ENCODE measurements around the gene SLC2A4. TPM values are rescaled to one million over a fixed set of nuclear protein-coding genes. Genes with fewer than 3 reads are reported as not detected.
A peak's percentile ranks its signal among the peaks of the same experiment; 100 is the strongest.
"Not testable (repeated sequence)": the region's sequence is repeated elsewhere in the genome, so short reads cannot be mapped to it uniquely, and the experiment has no call there.

The SLC2A4 gene
- 2.2 TPM for polyA plus RNA-seq (ENCODE audit: insufficient read length)
- long read RNA-seq, donor 1, partial matches to known transcripts, result 0 of 2 reads
- long read RNA-seq, donor 1, other reads (novel, unspliced or antisense), result 0 of 2 reads
- long read RNA-seq, donor 2, result 0 reads
- long read RNA-seq, donor 3, result 0 reads
- long read RNA-seq, donor 4, result 0 reads
- long read RNA-seq, donor 5, result 0 reads
- long read RNA-seq, donor 6, partial matches to known transcripts, result 0 of 3 reads
- long read RNA-seq, donor 6, other reads (novel, unspliced or antisense), result 0 of 3 reads
- long read RNA-seq, donor 7, partial matches to known transcripts, result 0 of 2 reads
- long read RNA-seq, donor 7, other reads (novel, unspliced or antisense), result 0 of 2 reads
- long read RNA-seq, donor 8, result 0 reads

DNA sequence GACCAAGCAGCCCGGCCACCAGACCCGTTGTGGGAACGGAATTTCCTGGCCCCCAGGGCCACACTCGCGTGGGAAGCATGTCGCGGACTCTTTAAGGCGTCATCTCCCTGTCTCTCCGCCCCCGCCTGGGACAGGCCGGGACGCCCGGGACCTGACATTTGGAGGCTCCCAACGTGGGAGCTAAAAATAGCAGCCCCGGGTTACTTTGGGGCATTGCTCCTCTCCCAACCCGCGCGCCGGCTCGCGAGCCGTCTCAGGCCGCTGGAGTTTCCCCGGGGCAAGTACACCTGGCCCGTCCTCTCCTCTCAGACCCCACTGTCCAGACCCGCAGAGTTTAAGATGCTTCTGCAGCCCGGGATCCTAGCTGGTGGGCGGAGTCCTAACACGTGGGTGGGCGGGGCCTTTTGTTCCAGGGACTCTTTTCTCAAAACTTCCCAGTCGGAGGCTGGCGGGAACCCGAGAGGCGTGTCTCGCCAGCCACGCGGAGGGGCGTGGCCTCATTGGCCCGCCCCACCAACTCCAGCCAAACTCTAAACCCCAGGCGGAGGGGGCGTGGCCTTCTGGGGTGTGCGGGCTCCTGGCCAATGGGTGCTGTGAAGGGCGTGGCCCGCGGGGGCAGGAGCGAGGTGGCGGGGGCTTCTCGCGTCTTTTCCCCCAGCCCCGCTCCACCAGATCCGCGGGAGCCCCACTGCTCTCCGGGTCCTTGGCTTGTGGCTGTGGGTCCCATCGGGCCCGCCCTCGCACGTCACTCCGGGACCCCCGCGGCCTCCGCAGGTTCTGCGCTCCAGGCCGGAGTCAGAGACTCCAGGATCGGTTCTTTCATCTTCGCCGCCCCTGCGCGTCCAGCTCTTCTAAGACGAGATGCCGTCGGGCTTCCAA lies at the start of gene SLC2A4:
Gene SLC2A4 (plus strand): TSS at position 645 of the 879 bp plus-strand sequence. CDS start 217 bp downstream, at position 862.
- DNase-seq, result peak; percentile 97

DNA sequence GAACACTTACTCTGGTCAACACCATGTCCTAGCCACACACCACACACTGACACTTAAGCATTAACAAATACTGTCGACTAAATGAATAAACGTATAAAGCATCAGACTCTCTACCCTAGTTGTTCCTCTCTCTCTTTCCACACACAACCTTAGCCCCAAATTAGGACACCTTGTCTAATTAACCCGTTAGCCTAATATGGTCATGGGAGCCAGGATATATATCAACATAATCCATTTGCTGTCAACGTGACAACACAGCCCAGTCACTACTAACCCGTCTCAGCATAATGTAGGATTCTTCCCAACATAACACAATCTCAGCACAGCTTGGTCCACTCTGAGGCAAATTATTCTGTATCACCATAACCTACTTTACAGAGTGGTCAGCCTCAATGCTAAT lies 49.4 kb upstream of the SLC2A4 start:
- DNase-seq, result no peak

- DNase-seq, result no peak
These were observed 47.8 kb upstream of the SLC2A4 start for GRCh38 chr17:7233701-7234082.

DNA sequence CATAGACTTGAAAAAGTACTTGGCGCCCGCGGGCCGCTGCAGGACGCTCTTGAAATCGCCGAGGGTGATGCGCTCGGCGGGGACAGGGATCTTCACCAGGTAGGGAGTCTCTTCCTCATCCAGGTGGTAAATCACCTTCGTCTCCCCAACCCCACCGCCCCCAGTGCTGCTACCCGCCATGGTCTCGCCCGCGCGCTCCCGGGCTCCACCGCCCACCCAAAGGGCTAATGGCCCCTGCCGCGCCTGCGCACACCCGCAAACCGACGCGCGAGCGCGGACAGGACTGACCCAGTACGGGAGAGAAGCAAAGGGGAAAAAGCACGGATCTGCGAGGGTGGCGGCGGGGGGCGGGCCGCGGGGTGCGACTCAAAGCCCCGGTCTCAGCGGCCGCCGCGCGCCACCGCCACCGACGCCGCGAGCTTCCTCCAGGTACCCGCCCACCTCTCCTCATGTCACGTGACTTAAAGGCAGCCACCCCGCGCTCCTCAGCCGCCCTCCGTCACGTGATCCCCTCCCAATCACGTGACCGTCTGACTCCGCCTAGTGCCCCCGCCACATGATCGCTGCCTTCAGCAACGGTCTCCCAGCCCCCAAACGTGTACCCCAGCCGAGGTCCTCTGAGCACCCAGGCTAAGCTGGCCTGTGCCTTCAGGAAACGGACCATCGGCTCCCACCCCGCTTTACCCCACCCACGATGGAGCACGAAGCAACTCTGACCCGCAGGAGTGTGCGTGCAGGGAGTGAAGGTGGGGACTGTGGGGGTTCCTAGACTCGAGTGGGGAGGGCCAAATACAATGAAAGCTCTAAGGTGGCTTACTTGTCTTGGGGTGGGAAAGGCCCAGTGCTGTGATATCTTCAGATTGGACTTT lies 47.2 kb upstream of the SLC2A4 start, which contains the start of gene DVL2:
Gene DVL2 (minus strand): TSS at position 435 of the 869 bp plus-strand sequence. CDS start 255 bp downstream, at position 180.
- peak; percentile 94 for DNase-seq

DNA sequence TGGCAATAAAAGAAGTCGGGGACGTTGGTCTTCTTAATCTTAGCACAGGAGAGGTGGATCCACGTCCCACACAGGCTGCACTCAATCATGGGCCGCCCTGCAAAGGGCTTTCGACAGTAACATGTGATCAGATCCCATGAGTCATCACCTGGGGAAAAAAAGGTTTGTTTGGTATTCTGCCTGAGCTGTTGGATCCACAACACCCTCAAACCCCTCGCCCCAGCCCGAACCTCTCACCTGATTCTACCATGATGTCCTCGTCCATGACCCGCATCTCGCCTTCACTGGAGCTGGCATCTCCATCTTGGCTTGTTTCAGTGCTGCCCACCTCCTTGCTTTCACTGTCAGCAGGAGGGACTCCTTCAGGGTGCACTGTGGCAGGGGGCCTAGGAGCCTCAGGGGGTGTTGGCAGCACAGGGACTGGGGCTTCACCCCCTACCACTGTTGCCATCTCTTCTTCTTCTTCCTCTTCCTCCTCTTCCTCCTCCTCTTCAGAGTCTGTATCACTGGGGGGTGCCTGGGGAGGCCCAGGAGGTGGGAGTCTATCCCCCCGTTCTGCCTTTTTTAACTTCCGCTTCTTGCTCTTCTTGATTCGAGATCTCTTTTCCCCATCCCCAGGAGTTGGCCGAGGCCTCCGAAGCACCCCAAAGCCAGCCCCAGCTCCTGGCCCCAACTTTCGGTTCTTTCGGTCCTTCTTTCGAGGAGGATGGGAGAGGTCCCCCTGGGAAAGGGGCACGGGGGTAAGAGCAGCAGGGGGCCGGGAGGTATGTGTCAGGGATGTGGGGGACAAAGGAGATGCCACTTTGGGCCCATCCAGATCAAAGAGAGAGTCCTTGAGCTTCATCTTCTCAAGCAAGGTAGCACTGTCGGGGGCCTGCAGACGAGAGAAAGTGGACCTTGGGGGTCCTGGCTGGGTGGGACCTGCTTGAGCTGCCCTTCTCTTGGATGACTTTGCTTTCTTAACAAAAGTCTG lies 45.5 kb upstream of the SLC2A4 start:
- no peak for DNase-seq

- no peak for DNase-seq
These were observed 44.7 kb upstream of the SLC2A4 start for GRCh38 chr17:7236808-7237207.

- no peak for DNase-seq
These were observed 44.2 kb upstream of the SLC2A4 start for GRCh38 chr17:7237266-7237760.

GRCh38 chr17:7237761-7238419 lies 43.6 kb upstream of the SLC2A4 start:
- DNase-seq, result no peak

DNA sequence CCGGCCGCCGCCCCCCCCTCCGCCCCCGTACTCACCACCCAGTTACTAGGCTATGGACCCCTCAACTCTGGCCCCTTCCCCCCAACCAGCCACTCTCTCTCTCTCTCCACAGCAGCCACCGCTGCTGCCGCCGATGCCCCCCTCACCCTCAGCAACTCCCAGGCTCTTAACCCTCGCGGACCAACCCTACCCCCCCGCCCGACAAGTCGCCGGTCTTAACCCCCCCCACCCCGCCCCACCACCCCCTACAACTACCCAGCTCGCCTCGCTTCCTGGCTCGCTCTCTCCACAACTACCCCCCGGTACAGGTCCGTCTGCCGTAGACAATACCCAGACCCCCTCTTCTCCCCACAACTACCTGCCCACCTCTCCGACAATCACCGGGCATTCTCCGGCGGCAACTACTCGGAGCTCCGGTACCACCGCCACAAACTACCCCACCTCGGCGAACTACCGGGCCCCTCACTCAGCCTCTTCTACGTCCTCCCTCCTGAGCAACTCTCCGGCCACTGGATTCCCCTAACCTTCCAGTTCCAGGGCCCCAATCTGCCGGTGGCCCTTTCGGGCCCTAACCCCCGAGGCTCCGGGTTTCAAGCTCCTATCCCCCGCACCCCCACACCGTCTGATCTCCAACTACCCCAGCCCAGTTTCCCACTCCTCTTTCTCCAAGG lies 43.0 kb upstream of the SLC2A4 start:
- DNase-seq, result no peak

- DNase-seq, result peak; percentile 99
These were observed 42.2 kb upstream of the SLC2A4 start, which contains the start of gene PHF23 for GRCh38 chr17:7239091-7240027. Gene PHF23, minus strand, starts transcription at chr17:7239457. Its CDS starts 178 bp downstream, at chr17:7239279.

DNA sequence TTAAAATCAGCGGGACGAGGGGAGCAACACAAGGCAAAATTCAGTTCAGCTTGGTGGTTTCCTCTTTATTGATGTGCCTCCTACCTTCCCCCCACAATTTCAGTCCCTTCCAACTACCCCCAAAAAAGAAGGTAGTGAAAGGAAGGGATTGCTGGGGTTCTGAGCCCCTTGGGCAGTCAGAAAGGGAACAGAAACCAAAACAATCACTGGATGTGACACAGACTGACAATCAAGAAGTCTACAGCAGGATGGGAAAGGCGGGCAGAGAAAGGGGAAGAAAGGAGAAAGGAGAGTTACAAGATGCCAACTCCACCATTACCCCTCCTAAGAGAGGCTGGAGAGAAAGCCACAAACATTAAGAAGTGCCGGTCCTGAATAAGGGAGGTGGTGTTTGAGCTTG lies 41.1 kb upstream of the SLC2A4 start:
- DNase-seq, result no peak

GRCh38 chr17:7241090-7241733 lies 40.3 kb upstream of the SLC2A4 start:
- no peak for DNase-seq

DNA sequence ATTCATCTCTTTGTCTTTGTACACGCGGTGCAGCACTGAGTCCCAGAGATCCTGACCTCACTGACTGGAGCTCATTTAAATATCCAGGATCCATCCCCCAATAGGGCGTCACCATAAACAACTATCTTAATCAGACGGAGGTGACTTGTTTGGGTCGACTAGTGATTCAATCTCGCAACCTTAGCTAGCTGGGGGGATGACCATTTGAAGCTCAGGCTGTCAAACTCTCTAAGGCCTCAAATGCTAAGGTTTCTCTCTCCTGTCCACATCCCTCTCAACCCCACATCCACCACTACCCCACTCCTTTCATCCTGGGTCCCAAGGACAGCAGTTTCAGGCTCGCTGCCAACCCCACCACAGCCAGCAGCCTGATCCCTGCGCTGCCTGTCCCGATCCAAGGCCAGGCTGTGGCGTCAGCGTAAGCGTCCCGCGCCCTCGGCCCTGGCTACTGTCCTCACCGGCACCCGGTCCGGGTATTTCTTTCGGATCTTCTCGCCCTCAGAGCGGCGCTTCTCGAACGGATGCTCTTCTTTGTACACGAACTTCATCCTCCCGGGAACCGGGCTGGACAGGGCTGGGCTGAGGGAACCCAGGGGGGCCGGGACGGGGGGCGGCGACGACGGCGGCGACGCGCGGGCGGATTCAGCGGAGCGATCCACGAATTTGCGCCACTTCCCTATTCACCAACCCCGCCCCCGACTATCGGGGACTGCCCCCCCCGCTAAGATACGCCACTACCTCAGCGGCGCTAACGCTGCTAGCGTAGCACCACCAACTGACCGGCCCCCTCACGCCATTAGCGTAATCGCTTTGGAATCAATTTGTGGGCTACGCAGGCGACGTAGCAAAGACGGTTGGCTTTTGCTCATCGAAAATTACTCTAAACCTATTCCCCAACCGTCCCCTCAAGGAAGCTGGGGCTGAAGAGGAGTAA lies 39.5 kb upstream of the SLC2A4 start, which contains the start of gene GABARAP:
Gene GABARAP (minus strand): TSS at position 667 of the 934 bp plus-strand sequence. CDS start 119 bp downstream, at position 548.
- peak; percentile 96 for DNase-seq

GRCh38 chr17:7242717-7243452 lies 38.6 kb upstream of the SLC2A4 start:
- DNase-seq, result peak; percentile 97

DNA sequence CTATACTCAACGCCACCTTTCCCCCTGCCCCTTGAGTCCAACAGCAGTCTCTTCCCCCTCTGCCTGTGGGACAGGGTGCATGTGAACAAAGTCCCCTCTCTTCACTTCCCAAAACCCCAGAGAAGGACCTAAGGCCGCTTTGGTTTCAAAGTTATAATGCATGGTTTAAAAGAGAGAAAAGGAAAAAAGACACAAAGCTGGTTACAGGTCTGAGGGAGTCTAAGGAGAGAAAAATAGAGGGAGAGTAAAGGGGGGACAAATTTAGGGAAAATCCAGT lies 38.1 kb upstream of the SLC2A4 start:
- DNase-seq, result no peak

DNA sequence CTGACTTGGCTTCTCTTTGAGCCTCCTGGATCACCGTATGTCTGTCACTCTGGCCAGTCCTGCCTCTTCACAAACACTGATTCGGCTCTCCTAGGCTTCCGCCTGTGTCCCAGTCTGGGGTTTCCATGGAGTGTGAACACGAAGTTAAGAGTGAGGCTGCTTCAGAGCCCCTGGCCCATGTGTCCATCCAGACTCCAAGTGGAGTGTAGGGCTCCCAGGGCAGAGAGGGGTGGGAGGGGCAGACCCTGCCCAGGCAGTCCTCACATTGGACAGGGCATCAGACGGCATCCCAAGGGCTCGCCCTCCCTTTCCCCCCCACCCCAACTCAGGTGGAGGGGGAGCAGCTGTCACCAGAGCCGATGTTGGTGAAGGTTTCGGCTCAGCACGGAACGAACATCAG lies 37.7 kb upstream of the SLC2A4 start:
- not testable (repeated sequence) for DNase-seq
